Stimulated activated CD8-positive, alpha-beta memory T cell treated with anti-CD3 and anti-CD28 coated beads, Interleukin-15, amount 100 ng/mL, for 1 hour (primary cell): Measurements from ENCODE around the gene MRPL46.

Source experiments
- DNase-seq: peaks from one replicate; pipeline ENCODE4 v3.0.0-alpha.2; 2020; ENCODE audit warnings: low read depth

Gene MRPL46

DNA sequence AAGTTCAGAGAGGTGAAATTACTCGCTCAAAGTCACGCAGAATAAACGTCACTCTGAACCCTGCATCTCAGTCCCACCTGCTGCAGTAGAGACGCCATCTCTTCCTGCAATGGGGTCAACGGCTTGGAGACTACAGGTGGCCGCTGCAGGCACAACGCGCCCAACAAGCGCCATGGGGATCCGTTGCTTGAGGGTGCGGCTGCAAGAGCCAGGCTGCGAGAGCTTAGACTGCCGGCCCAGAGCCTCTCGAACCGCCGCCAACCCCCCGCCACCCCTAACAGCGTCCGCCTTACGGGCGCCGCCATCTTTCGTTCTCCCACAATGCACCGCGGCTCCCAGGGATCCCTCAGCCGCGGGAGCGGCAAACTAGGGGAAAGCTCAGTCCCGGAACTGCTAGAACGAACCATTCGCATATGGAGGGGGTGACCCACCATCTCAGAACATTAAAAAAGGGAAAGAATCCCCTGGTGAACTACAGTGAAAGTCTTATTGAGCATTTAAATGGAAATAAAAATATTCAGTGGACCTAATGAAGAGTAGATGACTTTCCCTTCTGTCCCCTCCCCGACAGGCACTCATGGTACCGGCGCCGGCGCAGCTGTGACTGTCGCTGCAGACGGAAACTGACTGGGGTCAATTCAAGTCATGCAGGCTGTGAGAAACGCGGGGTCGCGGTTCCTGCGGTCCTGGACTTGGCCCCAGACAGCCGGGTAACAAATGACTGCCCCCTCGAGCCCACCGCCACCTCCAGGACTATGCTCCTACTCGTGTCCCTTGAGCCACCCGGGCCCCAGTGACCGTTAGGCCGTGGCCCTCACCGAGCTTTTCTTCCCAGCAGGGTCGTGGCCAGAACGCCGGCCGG is at the start of gene MRPL46, which contains the start of gene MRPS11:
MRPL46 (minus strand) TSS at position 316 of the 862 bp plus-strand sequence; CDS start at position 305, 11 bp downstream.
MRPS11 (plus strand) TSS at position 636 of the 862 bp plus-strand sequence; CDS start at position 646, 10 bp downstream.
- DNase-seq, result peak; percentile 83

DNA sequence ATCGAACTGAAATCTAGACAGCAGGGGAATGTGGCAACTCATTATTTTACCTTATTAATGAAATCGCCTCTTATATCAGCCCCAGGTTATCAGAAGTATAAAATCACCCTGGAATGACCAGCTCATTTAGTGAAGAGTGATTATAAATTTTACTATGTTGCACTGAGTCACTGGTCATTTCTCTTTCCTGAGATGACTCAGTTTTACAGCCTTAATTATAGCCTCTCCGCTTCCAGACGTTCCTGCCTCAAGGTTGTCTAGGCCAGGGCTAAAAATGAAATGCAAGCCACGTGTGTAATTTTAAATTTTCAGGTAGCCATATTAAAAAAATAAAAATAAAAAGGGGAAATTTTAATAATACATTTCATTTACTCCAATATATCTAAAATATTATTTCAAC is 46.0 kb upstream of the MRPL46 start:
- no peak for DNase-seq

DNA sequence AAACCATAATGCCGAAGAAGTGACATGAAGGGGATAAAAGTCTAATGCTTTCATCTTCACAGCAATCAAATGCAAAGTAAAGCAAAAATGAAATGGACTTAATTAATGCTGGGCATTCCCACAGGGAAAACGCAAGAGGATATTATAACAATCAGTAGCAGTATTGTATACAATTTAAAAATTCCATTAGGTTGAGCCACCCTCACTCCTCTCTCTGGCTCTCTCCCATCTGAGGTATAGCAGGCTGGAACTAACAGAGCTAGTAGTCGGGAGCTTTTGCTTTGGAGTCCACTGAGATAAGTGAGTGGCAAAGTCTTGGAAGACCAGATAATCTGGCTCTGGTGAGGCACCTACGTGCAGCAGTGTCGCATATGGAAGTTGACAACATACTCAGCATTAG is 45.4 kb upstream of the MRPL46 start:
- DNase-seq, result no peak

DNA sequence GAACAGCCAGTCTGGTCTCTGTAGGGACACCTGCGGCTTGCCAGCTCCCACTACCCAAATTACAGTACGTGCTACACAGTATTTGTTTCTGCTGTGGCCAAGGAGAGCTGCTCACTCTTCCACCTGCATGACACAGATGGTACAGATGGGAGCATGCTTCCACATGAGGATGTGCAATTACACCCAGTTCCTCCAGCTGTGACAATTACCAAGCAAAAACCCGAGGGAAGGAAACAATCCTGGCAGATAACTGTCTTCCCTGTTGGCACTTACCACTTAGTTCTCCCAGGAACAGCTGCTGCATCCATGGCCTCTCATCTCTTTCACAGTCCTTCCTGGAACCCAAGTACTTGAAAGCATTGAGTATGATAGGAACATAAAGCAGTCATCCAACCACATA is 44.9 kb upstream of the MRPL46 start:
- DNase-seq, result no peak

DNA sequence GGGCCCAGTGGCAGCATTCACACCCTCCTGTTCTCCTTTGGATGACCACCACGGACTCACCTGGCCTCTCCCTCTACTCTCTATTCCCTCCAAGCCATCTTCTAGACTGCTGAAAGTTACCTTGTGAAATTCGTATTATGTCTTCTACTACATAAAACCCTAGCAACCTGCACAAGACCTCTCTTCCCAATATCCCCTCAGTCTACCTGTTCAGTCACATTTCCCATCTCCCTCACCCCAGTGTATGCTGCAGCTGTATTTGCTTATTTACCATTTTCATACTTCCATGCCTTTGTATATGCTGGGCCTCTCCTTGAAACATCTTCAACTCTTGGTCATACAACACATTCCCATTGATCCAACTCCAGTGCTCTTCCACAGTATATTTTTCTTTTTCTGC is 44.0 kb upstream of the MRPL46 start:
- DNase-seq, result no peak

DNA sequence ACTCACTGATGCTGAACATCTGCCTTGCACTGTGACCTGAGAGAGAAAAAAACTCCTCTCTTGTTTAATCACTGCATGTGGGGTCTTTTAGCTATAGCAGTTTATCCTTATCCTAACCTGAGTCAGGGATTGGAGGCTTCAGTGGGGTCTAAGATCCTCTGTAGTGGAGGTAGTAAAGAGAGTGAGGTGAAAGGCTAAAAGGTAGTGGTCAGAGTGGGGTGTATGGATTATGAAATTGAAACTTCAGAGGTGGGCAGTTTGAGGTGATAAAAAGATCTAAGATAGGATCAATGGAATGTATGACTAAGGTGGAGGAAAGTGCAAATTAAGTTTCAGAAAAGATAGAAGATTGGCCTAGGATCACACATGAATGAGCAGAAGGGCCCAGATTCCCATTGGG is 42.8 kb upstream of the MRPL46 start:
- no peak for DNase-seq

DNA sequence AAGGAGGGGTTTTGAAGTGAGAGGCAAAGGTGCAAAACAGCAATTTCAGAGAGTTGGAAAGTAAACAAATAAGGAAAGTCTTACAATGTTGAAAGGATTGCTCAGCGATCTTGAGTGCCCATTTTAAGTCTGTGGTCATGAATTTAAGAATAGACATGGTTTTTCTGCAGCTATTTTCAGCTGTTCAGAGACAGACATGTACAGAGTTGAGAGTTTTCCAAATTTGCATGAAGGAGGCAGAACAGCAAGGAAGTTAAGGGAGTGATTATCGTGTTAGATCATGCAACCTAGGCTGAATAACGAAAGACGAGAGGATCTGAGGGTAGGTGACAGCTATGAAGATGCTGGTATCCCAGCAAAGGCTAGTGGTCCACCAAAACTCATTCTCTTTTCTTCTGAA is 42.1 kb upstream of the MRPL46 start:
- DNase-seq, result no peak

DNA sequence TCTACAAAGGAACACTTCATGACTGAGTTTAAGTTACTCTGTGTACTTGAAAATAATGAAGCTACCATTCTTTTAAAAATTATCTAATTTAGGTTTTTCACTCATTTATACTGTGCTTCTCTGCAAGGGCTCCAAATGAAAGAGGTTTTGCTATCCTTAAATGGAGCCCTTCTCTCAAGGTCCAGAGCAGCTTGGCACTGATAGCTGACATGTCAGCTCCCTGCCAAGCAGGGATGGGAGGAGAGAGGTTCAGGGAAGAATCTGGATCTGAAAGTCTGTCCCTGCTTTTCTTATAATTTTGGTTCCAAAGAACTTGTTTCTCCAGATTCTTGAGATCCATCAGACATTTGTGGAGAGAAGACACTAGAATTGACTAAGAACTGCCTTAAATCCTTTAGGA is 39.4 kb upstream of the MRPL46 start:
- DNase-seq, result no peak

DNA sequence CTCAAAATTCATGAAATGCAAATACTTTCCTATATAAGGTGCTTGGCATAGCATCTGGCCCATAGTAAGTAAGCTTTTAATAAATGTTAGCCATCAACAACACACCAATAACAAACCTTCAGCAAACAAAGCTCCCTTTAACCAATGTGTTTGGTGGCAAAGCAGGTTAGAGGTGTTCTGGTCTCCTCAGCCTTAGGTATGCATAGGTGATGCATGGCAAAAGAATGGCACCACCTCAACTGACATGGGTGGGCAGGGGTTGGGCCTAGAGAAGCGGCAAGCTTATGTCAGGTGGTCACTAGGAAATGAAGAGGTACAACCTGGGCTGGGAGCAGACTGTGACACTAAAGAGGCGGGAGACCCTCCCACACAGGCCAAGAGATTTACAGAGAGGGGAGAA is 38.5 kb upstream of the MRPL46 start:
- no peak for DNase-seq

DNA sequence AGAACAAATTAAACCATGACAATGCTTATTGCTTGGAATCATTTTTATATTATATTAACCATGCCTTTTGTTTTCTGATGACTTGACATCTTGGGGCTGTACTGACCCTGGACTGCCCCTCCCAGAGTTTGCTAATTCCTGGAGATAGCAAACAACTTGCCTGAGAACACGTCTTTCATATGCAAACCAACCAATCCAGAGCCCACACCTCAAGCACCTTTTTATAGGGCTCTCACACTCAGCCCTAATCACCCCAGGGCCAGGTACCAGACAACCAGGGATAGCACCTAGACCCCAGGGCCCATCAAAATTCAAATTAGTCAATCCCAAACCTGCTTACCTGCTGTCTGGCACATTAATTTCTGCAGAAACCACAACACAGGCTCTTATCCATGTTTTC is 37.3 kb upstream of the MRPL46 start:
- DNase-seq, result no peak

DNA sequence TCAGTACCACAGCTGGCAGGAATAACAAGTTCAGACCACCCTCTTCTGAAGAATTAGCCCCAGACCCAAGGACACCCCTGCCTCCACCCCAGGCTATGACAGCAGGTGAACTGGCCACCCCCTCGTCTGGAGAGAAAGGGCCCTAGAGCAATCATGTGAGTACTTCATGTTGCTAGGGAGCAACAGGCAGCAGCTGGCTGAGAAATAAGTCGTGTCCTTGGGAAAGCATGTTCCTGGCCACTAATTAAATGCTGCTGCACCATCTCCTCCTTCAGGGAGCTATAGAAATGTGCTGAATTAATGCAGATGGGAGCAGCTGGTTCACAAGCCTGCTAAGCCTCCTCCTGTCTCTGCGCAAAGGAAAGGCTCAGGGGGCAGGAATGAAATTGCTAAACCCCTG is 31.8 kb upstream of the MRPL46 start:
- no peak for DNase-seq

DNA sequence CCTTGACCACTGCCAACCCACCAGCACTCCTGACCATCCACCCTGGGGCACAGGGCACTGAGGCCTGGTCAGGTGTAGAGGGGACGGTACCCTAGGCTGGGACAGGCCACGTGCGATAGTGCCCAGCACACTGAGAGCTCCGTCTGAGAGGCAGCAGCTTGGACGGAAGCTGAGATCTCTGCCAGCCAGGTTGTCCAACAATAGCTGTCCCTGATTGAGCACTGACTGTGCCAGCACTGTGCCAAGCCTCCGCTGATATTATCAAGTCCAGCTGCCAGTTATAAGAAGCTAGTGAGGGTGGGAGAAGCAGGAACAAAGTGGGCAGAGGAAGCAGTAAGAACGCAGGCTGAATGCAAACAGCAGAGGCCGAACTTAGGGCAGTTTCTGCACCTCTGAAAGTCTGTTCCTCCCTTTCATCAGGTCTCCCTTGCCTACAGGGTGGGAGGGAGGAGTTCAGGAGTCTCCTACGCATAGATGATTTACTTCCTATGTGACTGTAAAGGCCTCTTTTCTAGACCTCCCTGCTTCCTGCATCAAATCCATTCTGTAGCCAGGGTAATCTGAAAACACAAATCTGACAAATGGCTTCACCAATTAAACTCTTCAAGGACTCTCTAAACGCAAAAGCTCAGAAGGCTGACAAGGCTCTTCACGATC is 30.0 kb upstream of the MRPL46 start:
- no peak for DNase-seq

DNA sequence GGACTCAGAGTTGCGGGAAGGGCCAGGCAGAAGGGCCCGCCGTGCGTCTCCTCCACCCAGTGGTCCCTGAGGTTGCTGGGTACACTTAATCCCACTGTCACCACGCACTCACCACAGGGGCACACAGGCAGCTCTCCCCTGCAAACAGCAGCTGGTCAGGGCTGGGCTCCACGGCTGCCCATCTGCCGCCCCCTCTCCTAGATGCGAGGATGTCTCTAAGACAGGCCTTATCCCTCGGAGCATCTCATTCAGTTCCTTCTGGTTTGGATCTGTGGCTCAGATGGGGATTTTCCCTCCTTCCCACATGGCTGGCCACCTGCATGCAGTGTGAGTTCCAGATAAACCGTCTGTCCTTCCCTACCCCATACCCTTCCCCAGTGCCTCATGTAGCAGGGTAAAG is 26.7 kb upstream of the MRPL46 start:
- DNase-seq, result no peak

DNA sequence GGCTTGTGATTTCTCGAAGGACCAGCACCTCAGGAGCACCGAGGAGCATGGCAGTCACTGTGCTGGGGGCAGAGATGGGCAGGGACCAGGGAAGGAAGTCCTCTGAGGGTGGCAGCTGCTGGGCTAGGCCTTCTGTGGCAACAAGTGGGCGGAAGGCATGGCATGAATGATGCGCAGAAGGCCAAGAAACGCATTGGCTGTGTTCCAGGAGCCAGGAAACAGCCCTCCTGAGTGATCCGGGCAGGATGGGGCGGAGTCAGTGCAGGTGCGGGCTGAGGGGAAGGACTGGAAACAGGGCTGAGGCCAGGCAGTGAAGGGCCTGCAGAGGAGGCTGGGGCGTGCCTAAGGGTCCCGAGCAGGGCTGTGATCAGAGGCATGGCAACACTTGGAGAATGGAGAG is 24.0 kb upstream of the MRPL46 start:
- no peak for DNase-seq

DNA sequence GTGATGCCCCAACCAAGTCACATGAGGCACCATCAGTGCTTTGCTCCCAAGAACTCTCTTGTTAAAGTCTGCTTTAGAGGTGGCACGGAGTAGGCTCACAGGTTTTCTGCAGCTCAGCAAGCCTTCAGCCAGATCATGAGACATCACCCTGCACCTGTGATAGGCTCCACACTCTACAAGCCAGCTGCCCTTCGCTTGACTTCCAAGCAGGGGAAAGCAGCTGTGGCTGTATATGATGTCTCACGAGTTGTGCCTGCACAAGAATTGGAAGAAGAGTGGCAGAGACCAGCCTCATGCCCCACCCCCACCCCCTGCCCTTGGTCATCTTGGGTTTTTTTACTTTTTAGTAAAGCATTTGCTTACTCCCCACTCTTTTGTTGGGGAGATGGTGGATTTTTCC is 22.8 kb upstream of the MRPL46 start:
- DNase-seq, result no peak

DNA sequence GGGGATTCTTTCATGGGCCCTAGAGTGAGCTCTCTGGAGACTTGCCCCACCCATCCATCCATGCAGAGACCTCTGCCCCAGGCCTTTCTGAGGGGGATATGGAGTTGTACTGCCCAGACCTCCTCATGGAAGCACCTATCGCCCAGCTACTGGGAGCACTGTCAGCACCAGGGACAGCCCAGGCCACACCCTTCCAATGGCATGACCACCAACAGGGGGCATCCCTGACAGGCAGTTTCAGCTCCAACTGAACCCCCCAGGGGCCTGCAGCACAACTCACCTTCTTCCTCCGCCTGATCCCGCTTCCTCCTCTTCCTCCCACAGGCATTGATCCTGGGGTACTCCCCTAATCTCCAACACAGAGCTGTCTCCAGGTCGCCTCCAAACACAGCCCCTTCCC is 22.1 kb upstream of the MRPL46 start:
- no peak for DNase-seq

DNA sequence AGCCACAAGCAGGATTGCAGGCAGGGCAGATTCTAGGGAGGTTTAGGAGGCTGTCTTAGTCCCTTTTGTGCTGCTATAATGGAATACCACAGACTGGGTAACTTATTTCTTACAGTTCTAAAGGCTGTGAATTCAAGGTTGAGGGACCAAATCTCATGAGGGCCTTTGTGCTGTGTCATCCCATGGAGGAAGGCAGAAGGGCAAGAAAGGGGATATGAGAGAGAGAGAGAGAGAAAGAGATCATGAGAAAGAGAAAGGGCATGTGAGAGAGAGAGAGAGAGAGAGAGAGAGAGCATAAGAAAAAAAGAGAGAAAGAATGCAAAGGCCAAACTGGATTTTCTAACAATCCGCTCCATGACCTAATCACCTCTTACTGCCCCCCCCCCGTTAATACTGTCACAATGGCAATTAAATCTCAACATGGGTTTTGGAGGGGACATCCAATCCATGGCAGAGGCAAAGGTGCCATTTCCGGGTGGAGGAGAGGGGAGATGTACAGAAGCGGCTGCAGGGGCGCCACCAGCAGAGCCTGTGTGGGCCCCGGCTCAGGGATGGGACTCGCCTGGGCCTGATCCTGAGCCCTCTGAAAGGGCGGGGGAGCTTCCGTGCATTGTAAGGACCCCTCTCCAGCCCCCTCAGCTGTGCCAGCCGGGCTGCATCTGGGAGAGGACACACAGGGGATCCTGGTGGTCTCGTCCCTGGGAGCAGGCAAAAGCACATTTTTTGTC is 20.8 kb upstream of the MRPL46 start:
- no peak for DNase-seq

DNA sequence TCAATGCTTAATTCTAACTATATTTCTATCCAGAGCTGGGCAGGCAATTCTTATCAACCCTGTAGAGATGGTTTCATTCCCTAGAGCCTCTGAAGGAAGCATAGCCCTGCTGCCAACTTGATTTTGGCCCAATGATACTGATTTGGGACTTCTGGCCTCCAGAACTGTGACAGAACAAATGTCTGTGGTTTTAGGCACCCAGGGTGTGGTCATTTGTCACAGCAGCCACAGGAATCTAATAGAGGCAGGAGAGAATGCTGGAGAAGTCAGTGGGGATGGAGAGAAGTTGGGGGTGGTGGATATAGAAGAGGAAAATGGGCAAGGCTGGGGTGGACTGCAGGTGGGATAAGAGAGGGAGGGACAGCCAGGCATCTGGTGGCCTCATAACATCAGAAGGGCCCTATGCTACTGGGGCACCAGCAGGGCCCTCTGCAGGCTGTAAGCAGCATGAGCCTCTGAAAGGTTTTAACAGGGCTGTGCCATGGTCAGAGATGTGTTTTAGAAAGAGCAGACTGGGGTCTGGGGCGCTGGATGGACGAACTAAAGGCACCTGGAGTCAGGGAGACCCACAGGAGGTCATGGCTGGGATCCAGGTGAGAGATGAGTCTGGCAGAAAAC is 20.1 kb upstream of the MRPL46 start:
- no peak for DNase-seq

DNA sequence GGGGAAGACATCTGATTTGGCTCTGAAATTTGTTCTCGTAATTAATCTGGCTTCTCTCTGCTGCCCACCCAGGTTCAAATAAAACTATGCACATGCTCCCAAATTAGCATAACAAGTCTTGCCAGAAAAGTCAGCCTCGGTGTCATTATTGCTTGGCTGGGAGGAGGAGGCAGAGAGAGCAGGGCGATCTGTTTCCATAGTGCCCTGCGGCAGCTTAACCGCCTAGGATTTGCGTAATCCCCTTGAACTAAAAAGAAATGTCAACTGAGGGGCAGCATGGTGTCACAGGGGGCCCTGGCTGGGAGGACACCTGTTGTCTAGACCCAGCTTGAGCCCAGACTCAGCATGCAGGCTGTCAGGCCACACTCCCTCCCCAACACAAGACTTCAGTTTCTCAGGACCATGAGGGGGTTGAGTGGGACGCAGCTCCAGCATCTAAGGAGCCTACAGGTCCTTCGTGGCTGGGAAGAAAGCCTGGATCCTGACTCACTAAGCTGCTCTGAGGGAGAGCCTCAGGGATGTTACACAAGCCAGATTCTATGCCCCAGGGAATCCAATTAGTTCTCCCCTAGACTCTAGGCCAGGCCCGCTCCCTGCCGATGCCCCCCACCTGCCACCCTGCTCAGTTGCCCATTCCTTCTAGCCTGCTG is 17.6 kb upstream of the MRPL46 start:
- no peak for DNase-seq

DNA sequence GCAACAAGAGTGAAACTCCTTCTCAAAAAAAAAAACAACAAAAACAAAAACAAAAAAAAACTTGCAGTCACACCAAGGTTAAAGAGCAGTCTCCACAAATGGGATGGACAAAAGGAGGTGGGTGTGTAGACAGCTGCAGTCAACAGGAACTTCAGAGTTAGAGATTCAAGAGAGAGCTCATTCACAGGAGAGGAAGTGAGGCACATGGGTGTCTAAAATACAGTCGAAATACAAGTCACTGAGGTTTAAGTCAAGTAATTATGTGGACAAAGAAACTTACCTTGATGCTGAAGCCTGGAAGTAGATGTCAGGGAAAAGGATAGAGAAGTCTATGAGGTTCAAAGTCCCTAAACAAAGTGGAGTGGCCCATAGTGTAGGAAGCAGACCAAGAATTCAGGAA is 15.1 kb upstream of the MRPL46 start:
- DNase-seq, result no peak

DNA sequence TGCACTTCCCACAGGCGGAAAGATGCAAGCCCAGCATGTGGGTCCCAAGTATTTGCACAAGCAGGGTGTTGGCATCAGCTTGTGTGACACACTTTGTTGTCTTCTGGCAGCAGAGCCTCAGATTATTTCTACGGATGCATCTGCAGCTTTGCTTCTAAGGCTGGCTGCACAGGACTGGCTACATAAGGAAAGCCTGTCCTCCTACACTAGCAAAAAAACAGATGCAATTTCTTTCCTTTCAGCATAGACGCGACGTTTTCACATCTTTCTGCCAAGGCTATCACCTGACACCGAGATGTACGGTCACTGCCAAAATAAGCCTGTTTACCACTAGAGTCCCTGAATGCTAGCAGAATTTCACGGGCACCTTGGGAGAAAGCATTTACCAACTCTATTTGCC is 13.8 kb upstream of the MRPL46 start:
- no peak for DNase-seq

DNA sequence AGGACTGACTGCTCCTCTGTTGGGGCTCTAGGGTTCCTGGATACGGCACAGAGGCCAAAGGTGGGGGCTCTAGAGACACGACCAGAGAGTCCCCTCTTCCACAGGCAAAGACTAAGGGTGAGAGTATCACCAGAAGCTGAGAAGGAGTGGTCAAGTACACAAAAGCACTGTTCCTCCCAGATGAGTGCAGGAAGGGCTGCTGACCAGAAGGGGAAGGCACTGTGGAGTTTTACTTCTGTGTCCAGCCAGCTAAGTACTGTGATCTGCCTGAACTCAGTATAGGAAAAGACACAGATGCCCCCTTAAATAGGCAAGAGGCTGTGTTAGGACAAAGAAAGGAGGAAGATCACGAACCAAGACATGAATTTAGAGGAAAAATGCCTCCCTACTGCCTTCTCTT is 12.0 kb upstream of the MRPL46 start:
- no peak for DNase-seq
